ENCODE results near the gene GUF1.
"Not testable (repeated sequence)": the region's sequence is repeated elsewhere in the genome, so short reads cannot be mapped to it uniquely, and the experiment has no call there.

Gene GUF1

GRCh38 chr4:44713125-44713524 lies 34.9 kb downstream of the GUF1 start:
- no peak for DNase-seq

GRCh38 chr4:44716597-44716996 lies 38.4 kb downstream of the GUF1 start:
- DNase-seq = no peak

GRCh38 chr4:44720371-44720770 lies 42.2 kb downstream of the GUF1 start:
- no peak for DNase-seq

- DNase-seq = no peak
Measured at GRCh38 chr4:44722001-44722400, 43.8 kb downstream of the GUF1 start.

- DNase-seq = no peak
Measured at GRCh38 chr4:44725166-44725565, 46.9 kb downstream of the GUF1 start.

GRCh38 chr4:44725726-44726037 lies 47.5 kb downstream of the GUF1 start:
- DNase-seq = no peak

GRCh38 chr4:44726038-44726871 lies 48.0 kb downstream of the GUF1 start, which contains the start of gene GNPDA2:
Gene GNPDA2 (minus strand): TSS chr4:44726556. CDS start chr4:44722207, 4,349 bp downstream.
- peak; percentile 86 for DNase-seq

- DNase-seq = no peak
Measured at GRCh38 chr4:44727471-44727870, 49.3 kb downstream of the GUF1 start.

- not testable (repeated sequence) for DNase-seq
Measured at GRCh38 chr4:44728694-44729093, 50.5 kb downstream of the GUF1 start.

- DNase-seq = no peak
Measured at GRCh38 chr4:44736900-44737299, 58.7 kb downstream of the GUF1 start.

GRCh38 chr4:44738615-44739014 lies 60.4 kb downstream of the GUF1 start:
- no peak for DNase-seq

- no peak for DNase-seq
Measured at GRCh38 chr4:44740201-44740600, 62.0 kb downstream of the GUF1 start.
